HEK293 (cell line): ENCODE results near the gene MGA.

ENCODE experiments used
- BCL11A ChIP-seq: fragments of 450-650 bp; formaldehyde crosslinking; IDR thresholded peaks from 2 replicates; pipeline ENCODE4 v1.5.1; 2016; ENCODE audit warnings: low read depth, missing biosample characterization, missing genetic modification characterization
- GLIS1 ChIP-seq: fragments of 450-650 bp; formaldehyde crosslinking; IDR thresholded peaks from 2 replicates; pipeline ENCODE4 v1.5.1; 2016; ENCODE audit warnings: missing biosample characterization, missing genetic modification characterization
- GLIS2 ChIP-seq: fragments of 450-650 bp; formaldehyde crosslinking; IDR thresholded peaks from 2 replicates; pipeline ENCODE4 v1.5.1; 2016; ENCODE audit warnings: missing biosample characterization, missing genetic modification characterization
- KLF10 ChIP-seq: fragments of 450-650 bp; IDR thresholded peaks from 2 replicates; pipeline ENCODE4 v1.5.1; 2018; ENCODE audit warnings: missing biosample characterization, mild to moderate bottlenecking, missing genetic modification characterization
- PRDM1 ChIP-seq: fragments of 450-650 bp; formaldehyde crosslinking; IDR thresholded peaks from 2 replicates; pipeline ENCODE4; 2016; ENCODE audit warnings: missing biosample characterization, missing genetic modification characterization
- SCRT1 ChIP-seq: fragments of 450-650 bp; formaldehyde crosslinking; IDR thresholded peaks from 2 replicates; pipeline ENCODE4 v1.5.1; 2016; ENCODE audit warnings: missing biosample characterization, missing genetic modification characterization, borderline replicate concordance
- SP2 ChIP-seq: fragments of 450-650 bp; formaldehyde crosslinking; IDR thresholded peaks from 2 replicates; pipeline ENCODE4 v1.5.1; 2016; ENCODE audit warnings: missing biosample characterization, missing genetic modification characterization
- ZBTB17 ChIP-seq: fragments of 450-650 bp; formaldehyde crosslinking; IDR thresholded peaks from 2 replicates; pipeline ENCODE4 v1.5.1; 2016; ENCODE audit warnings: missing biosample characterization, missing genetic modification characterization
- ZNF23 ChIP-seq: fragments of 450-650 bp; formaldehyde crosslinking; IDR thresholded peaks from 2 replicates; pipeline ENCODE4 v1.5.1; 2016; ENCODE audit warnings: missing biosample characterization, missing genetic modification characterization, borderline replicate concordance
- ZNF248 ChIP-seq: fragments of 450-650 bp; formaldehyde crosslinking; IDR thresholded peaks from 2 replicates; pipeline ENCODE4 v1.5.1; 2017; ENCODE audit warnings: missing biosample characterization, missing genetic modification characterization
- ZNF341 ChIP-seq: fragments of 450-650 bp; formaldehyde crosslinking; IDR thresholded peaks from 2 replicates; pipeline ENCODE4; 2016; ENCODE audit warnings: low read depth, missing biosample characterization, missing genetic modification characterization
- ZNF362 ChIP-seq: fragments of 450-650 bp; formaldehyde crosslinking; IDR thresholded peaks from 2 replicates; pipeline ENCODE4 v1.5.1; 2016; ENCODE audit warnings: missing biosample characterization, missing genetic modification characterization
- ZNF404 ChIP-seq: fragments of 450-650 bp; formaldehyde crosslinking; IDR thresholded peaks from 2 replicates; pipeline ENCODE4 v1.5.1; 2017; ENCODE audit warnings: missing biosample characterization, missing genetic modification characterization
- ZNF600 ChIP-seq: fragments of 450-650 bp; formaldehyde crosslinking; IDR thresholded peaks from 2 replicates; pipeline ENCODE4 v1.5.1; 2016; ENCODE audit warnings: missing biosample characterization, missing genetic modification characterization
- ZNF76 ChIP-seq: fragments of 450-650 bp; formaldehyde crosslinking; IDR thresholded peaks from 2 replicates; pipeline ENCODE4; 2016; ENCODE audit warnings: low read depth, missing biosample characterization, missing genetic modification characterization, borderline replicate concordance
- ZNF777 ChIP-seq: fragments of 450-650 bp; formaldehyde crosslinking; IDR thresholded peaks from 2 replicates; pipeline ENCODE4 v1.5.1; 2017; ENCODE audit warnings: missing biosample characterization, missing genetic modification characterization, borderline replicate concordance
- TF ChIP-seq, protein P1 (sequence below): fragments of 450-650 bp; formaldehyde crosslinking; IDR thresholded peaks from 2 replicates; pipeline ENCODE4 v1.5.1; 2016; ENCODE audit warnings: missing biosample characterization, missing genetic modification characterization
- TF ChIP-seq, protein P2 (sequence below): fragments of 450-650 bp; formaldehyde crosslinking; IDR thresholded peaks from 2 replicates; pipeline ENCODE4 v1.5.1; 2016; ENCODE audit warnings: missing biosample characterization, missing genetic modification characterization, borderline replicate concordance
- TF ChIP-seq, protein P3 (sequence below): fragments of 450-650 bp; formaldehyde crosslinking; conservative IDR thresholded peaks from 2 replicates; pipeline ENCODE4 v1.5.1; 2016; ENCODE audit warnings: low read depth, missing biosample characterization, missing genetic modification characterization

Gene MGA

DNA sequence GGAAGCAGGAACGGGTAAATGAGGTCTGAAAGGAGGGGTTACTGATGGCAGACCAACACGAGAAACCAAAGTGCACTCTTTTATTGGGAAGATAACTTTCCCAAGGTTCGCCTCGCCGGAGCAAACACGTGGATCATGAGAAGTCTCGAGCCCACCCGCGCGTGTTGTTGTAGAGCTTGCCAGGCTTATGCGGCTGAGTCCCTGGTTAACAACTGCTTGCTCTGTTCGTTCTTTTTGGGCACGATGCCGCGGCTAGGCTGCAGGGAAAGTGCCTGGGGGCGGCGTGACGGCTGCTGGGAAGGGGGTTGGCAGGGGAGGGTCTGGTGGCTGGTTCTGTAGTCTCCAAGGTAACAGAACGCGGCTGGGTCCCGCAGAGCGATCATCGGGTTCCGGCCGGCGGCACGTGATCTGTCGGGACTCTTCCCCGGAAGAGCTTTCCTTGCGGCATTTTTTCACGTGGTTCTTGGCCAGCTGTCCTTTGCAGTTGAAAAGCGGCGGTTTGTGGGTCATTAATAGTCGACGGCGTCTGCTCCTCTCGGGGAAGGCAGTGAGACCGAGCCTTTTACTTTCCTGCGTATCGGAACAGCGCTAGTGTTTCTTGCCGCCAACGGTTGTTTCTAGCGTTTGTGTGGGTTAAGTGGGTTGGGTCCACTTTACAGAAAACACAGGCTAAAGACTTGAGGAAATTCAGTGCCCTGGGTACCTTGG lies 1.5 kb downstream of the MGA start (continued):
- TF ChIP-seq, protein P1, sequence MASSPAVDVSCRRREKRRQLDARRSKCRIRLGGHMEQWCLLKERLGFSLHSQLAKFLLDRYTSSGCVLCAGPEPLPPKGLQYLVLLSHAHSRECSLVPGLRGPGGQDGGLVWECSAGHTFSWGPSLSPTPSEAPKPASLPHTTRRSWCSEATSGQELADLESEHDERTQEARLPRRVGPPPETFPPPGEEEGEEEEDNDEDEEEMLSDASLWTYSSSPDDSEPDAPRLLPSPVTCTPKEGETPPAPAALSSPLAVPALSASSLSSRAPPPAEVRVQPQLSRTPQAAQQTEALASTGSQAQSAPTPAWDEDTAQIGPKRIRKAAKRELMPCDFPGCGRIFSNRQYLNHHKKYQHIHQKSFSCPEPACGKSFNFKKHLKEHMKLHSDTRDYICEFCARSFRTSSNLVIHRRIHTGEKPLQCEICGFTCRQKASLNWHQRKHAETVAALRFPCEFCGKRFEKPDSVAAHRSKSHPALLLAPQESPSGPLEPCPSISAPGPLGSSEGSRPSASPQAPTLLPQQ: peak; percentile 44
- TF ChIP-seq KLF10 (tag by site-specific recombination): no peak
- peak; percentile 86 for TF ChIP-seq ZNF76 (tag by site-specific recombination)
- TF ChIP-seq GLIS1 (tag by site-specific recombination): peak; percentile 8; the same call in 1 of the 2 replicates
- peak; percentile 49; the same call in 1 of the 2 replicates for TF ChIP-seq GLIS2 (tag by site-specific recombination)
- TF ChIP-seq ZNF404 (tag by site-specific recombination): no peak
- TF ChIP-seq ZNF777 (tag by site-specific recombination): no peak
- TF ChIP-seq ZNF341 (tag by site-specific recombination): peak; percentile 92
- TF ChIP-seq PRDM1 (tag by site-specific recombination): peak; percentile 56
- TF ChIP-seq SP2 (tag by site-specific recombination): peak; percentile 59
- no peak for TF ChIP-seq BCL11A (tag by site-specific recombination)
- no peak for TF ChIP-seq SCRT1
- TF ChIP-seq, protein P2, sequence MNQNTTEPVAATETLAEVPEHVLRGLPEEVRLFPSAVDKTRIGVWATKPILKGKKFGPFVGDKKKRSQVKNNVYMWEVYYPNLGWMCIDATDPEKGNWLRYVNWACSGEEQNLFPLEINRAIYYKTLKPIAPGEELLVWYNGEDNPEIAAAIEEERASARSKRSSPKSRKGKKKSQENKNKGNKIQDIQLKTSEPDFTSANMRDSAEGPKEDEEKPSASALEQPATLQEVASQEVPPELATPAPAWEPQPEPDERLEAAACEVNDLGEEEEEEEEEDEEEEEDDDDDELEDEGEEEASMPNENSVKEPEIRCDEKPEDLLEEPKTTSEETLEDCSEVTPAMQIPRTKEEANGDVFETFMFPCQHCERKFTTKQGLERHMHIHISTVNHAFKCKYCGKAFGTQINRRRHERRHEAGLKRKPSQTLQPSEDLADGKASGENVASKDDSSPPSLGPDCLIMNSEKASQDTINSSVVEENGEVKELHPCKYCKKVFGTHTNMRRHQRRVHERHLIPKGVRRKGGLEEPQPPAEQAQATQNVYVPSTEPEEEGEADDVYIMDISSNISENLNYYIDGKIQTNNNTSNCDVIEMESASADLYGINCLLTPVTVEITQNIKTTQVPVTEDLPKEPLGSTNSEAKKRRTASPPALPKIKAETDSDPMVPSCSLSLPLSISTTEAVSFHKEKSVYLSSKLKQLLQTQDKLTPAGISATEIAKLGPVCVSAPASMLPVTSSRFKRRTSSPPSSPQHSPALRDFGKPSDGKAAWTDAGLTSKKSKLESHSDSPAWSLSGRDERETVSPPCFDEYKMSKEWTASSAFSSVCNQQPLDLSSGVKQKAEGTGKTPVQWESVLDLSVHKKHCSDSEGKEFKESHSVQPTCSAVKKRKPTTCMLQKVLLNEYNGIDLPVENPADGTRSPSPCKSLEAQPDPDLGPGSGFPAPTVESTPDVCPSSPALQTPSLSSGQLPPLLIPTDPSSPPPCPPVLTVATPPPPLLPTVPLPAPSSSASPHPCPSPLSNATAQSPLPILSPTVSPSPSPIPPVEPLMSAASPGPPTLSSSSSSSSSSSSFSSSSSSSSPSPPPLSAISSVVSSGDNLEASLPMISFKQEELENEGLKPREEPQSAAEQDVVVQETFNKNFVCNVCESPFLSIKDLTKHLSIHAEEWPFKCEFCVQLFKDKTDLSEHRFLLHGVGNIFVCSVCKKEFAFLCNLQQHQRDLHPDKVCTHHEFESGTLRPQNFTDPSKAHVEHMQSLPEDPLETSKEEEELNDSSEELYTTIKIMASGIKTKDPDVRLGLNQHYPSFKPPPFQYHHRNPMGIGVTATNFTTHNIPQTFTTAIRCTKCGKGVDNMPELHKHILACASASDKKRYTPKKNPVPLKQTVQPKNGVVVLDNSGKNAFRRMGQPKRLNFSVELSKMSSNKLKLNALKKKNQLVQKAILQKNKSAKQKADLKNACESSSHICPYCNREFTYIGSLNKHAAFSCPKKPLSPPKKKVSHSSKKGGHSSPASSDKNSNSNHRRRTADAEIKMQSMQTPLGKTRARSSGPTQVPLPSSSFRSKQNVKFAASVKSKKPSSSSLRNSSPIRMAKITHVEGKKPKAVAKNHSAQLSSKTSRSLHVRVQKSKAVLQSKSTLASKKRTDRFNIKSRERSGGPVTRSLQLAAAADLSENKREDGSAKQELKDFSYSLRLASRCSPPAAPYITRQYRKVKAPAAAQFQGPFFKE (tag by site-specific recombination): no peak
- TF ChIP-seq ZNF600 (tag by site-specific recombination): peak; percentile 71; the same call in 1 of the 2 replicates
- TF ChIP-seq ZBTB17 (tag by site-specific recombination): peak; percentile 78
- TF ChIP-seq ZNF248 (tag by site-specific recombination): no peak
- no peak for TF ChIP-seq ZNF23
- peak; percentile 52; the same call in 1 of the 2 replicates for TF ChIP-seq ZNF362
- TF ChIP-seq, protein P3, sequence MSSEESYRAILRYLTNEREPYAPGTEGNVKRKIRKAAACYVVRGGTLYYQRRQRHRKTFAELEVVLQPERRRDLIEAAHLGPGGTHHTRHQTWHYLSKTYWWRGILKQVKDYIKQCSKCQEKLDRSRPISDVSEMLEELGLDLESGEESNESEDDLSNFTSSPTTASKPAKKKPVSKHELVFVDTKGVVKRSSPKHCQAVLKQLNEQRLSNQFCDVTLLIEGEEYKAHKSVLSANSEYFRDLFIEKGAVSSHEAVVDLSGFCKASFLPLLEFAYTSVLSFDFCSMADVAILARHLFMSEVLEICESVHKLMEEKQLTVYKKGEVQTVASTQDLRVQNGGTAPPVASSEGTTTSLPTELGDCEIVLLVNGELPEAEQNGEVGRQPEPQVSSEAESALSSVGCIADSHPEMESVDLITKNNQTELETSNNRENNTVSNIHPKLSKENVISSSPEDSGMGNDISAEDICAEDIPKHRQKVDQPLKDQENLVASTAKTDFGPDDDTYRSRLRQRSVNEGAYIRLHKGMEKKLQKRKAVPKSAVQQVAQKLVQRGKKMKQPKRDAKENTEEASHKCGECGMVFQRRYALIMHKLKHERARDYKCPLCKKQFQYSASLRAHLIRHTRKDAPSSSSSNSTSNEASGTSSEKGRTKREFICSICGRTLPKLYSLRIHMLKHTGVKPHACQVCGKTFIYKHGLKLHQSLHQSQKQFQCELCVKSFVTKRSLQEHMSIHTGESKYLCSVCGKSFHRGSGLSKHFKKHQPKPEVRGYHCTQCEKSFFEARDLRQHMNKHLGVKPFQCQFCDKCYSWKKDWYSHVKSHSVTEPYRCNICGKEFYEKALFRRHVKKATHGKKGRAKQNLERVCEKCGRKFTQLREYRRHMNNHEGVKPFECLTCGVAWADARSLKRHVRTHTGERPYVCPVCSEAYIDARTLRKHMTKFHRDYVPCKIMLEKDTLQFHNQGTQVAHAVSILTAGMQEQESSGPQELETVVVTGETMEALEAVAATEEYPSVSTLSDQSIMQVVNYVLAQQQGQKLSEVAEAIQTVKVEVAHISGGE: peak; percentile 23; the same call in 1 of the 2 replicates
- TF ChIP-seq, all 188 proteins: peak for 21
